Endothelial cell of umbilical vein (primary cell): ENCODE measurements around the gene CEP128. TPM values are rescaled to one million over a fixed set of nuclear protein-coding genes. Genes with fewer than 3 reads are reported as not detected.

Experiments
- BruUV-seq: library from RNA; stranded (reverse); fragments of 400-500 nt; replicated peaks from 2 replicates; lab custom pipeline; 2021; lab: Mats Ljungman, UMichigan
- CTCF ChIA-PET: fragments of 300-600, 350-600 bp; sonication (Branson Sonifier 250); formaldehyde crosslinking; loops from one replicate; lab custom pipeline; 2021; ENCODE audit warnings: antibody characterized with exemption, inconsistent platforms; lab: Charles Lee
- POLR2A ChIA-PET: fragments of 300-600, 350-600 bp; sonication (Branson Sonifier 250); formaldehyde crosslinking; loops from one replicate; lab custom pipeline; 2021; ENCODE audit warnings: antibody characterized with exemption, inconsistent platforms; lab: Charles Lee
- DNase-seq: peaks from one replicate; pipeline ENCODE4 v3.0.0-alpha.2; 2011; ENCODE audit warnings: low read depth, low spot score
- FAIRE-seq: peaks from 2 replicates; lab custom pipeline; 2011; peaks lifted over from hg19 to GRCh38; lab: Jason Lieb, UNC
- H2AFZ ChIP-seq: 2 replicates; pipeline ENCODE4 v1.6.0; 2012; ENCODE audit warnings: low read depth, low read length, control low read depth, inconsistent platforms
- H3K27ac ChIP-seq: 2 replicates; pipeline ENCODE4 v1.5.1; 2011; ENCODE audit warnings: low read depth, mild to moderate bottlenecking, control low read depth, low read length, moderate library complexity; ENCODE audit not compliant: insufficient read depth
- H3K27me3 ChIP-seq, 2 experiments: 2 replicates each; pipeline versions ENCODE4 v1.6.0 to v1.6.1; 2011; ENCODE audit warnings: low read length in 2 of 2, mixed read lengths in 1 of 2; ENCODE audit not compliant: control insufficient read depth in 2 of 2, insufficient read depth in 2 of 2
- H3K36me3 ChIP-seq, 2 experiments: 2 replicates in 1 of 2; 3 replicates in 1 of 2; pipeline ENCODE4 v1.5.1; 2011; ENCODE audit warnings: low read length in 2 of 2, mild to moderate bottlenecking in 1 of 2, moderate library complexity in 1 of 2; ENCODE audit not compliant: control insufficient read depth in 2 of 2, insufficient read depth in 2 of 2; ENCODE audit errors: extremely low read depth in 1 of 2
- H3K4me1 ChIP-seq: 3 replicates; pipeline ENCODE4 v1.5.1; 2011; ENCODE audit warnings: mild to moderate bottlenecking, low read length; ENCODE audit not compliant: control insufficient read depth, insufficient read depth; ENCODE audit errors: extremely low read depth
- H3K4me2 ChIP-seq: 2 replicates; pipeline ENCODE4 v1.6.1; 2011; ENCODE audit warnings: low read length, control low read depth, mixed read lengths; ENCODE audit not compliant: insufficient read depth
- H3K4me3 ChIP-seq, 3 experiments: fragments of 200-600 bp in 1 of 3; sonication (generic), shearing (Covaris generic) in 1 of 3; replicated peaks in 1 of 3; 2 replicates each; pipeline ENCODE4 v1.5.1; 2011 to 2016; ENCODE audit warnings: control low read depth in 3 of 3, low read length in 3 of 3, mild to moderate bottlenecking in 2 of 3, inconsistent platforms in 1 of 3, low read depth in 1 of 3, moderate library complexity in 1 of 3; ENCODE audit not compliant: insufficient read depth in 1 of 3
- H3K79me2 ChIP-seq: 2 replicates; pipeline ENCODE4 v1.6.0; 2012; ENCODE audit warnings: low read length, inconsistent platforms; ENCODE audit not compliant: control insufficient read depth, insufficient read depth
- H3K9ac ChIP-seq: replicated peaks from 2 replicates; pipeline ENCODE3; 2011; ENCODE audit warnings: low read length, control low read depth; ENCODE audit not compliant: insufficient read depth; ENCODE audit errors: extremely low read depth
- H3K9me1 ChIP-seq: replicated peaks from 3 replicates; pipeline ENCODE4 v1.6.0; 2011; ENCODE audit warnings: mild to moderate bottlenecking, low read length; ENCODE audit not compliant: control insufficient read depth, insufficient read depth; ENCODE audit errors: extremely low read depth
- H3K9me3 ChIP-seq: replicated peaks from 2 replicates; pipeline ENCODE4 v1.5.1; 2012; ENCODE audit warnings: low read length, inconsistent platforms; ENCODE audit not compliant: control insufficient read depth, insufficient read depth
- H4K20me1 ChIP-seq: replicated peaks from 2 replicates; pipeline ENCODE3; 2011; ENCODE audit warnings: mild to moderate bottlenecking, low read length; ENCODE audit not compliant: control insufficient read depth, insufficient read depth; ENCODE audit errors: extremely low read depth
- CTCF ChIP-seq, 2 donors: IDR thresholded peaks; 1 replicate in 1 of 2; 2 replicates in 1 of 2; pipeline ENCODE4 v1.5.1; 2011; ENCODE audit warnings: low read length in 2 of 2, mild to moderate bottlenecking in 2 of 2, moderate library complexity in 2 of 2, control low read depth in 1 of 2, inconsistent platforms in 1 of 2, low read depth in 1 of 2; ENCODE audit not compliant: insufficient read depth in 1 of 2; ENCODE audit errors: extremely low read depth in 1 of 2
- EZH2 ChIP-seq: IDR thresholded peaks from 2 replicates; pipeline ENCODE4 v1.6.1; 2012; ENCODE audit warnings: borderline replicate concordance, low read depth, mild to moderate bottlenecking, moderate library complexity, low read length, inconsistent platforms; ENCODE audit not compliant: severe bottlenecking
- FOS ChIP-seq: IDR thresholded peaks from 2 replicates; pipeline ENCODE4 v1.6.1; 2011; ENCODE audit warnings: mild to moderate bottlenecking, low read length, moderate library complexity, borderline replicate concordance; ENCODE audit not compliant: insufficient read depth
- GATA2 ChIP-seq: IDR thresholded peaks from 2 replicates; pipeline ENCODE4 v1.7.0; 2011; ENCODE audit warnings: low read depth, mild to moderate bottlenecking, moderate library complexity, mixed read lengths, low read length; ENCODE audit not compliant: insufficient read length, insufficient read depth
- JUN ChIP-seq: IDR thresholded peaks from 2 replicates; pipeline ENCODE4 v1.6.1; 2011; ENCODE audit warnings: borderline replicate concordance, low read depth; ENCODE audit not compliant: insufficient read length, insufficient read depth
- MAX ChIP-seq: IDR thresholded peaks from 2 replicates; pipeline ENCODE4 v1.6.1; 2011; ENCODE audit not compliant: insufficient read depth, insufficient read length
- MYC ChIP-seq: IDR thresholded peaks from one replicate; pipeline ENCODE4 v1.6.1; 2011; ENCODE audit warnings: mild to moderate bottlenecking, low read depth, low read length
- POLR2A ChIP-seq: IDR thresholded peaks from 2 replicates; pipeline ENCODE4 v1.6.1; 2012; ENCODE audit warnings: low read depth, mild to moderate bottlenecking, control low read depth, low read length
- POLR2AphosphoS5 ChIP-seq: IDR thresholded peaks from 2 replicates; pipeline ENCODE4 v1.6.1; 2012; ENCODE audit warnings: low read depth, mild to moderate bottlenecking, control low read depth, low read length, moderate library complexity; ENCODE audit not compliant: insufficient read depth
- dilution Hi-C: fragments of 300-500 bp; cut with MboI; formaldehyde crosslinking; loops from one replicate; pipeline ENCODE4 v1.15.0; 2019; ENCODE audit warnings: low sequenced_read_pairs; ENCODE audit not compliant: extremely low pct_ligation_motif_present
- intact Hi-C: fragments of 100-400 bp; cut with micrococcal nuclease; formaldehyde crosslinking; loops from one replicate; pipeline ENCODE4 v1.10.0; 2022
- polyA plus RNA-seq, 4 experiments: library from polyadenylated mRNA; depleted of rRNA in 3 of 4; stranded (reverse) in 3 of 4; unstranded in 1 of 4; fragments of >200 nt; gene quantifications; 2 replicates each; pipeline versions ENCODE4 v1.2.1 to v1.2.3, GENCODE V29; 2011 to 2012; ENCODE audit warnings: missing spikeins in 1 of 4
- total RNA-seq: library from RNA; stranded (reverse); gene quantifications from 2 replicates; pipeline ENCODE4 v1.2.3, GENCODE V29; 2021

CEP128 gene
- total and polyA plus RNA-seq, 2 donors (not counting 3 experiments of a cell fraction or from before 2014, with no cell fraction given), result 0.91 to 23.7 TPM

GRCh38 chr14:80605536-80605935, 336.0 kb downstream of the CEP128 start:
- Histone ChIP-seq H3K27me3 (no peaks in the 10 kb centered on the region), H2AFZ (no peak overlapping the region), H3K4me2 (no peak overlapping the region), H3K4me1 (no peaks in the 10 kb centered on the region), H3K79me2 (no peaks in the 10 kb centered on the region), H3K4me3 (no peak overlapping the region), H3K9me3 (no peaks in the 10 kb centered on the region), H3K36me3 (no peaks in the 10 kb centered on the region), H4K20me1 (no peaks in the 10 kb centered on the region), H3K9me1 (peaks cover 2% of the 10 kb centered on the region), H3K9ac (no peak overlapping the region), H3K27ac (no peak overlapping the region)
- no TSS peak for BruUV-seq
- intact Hi-C loops, result no loop called here
- FAIRE-seq (no peak), DNase-seq (no peak)
- TF ChIP-seq EZH2 (no peak), CTCF (IDR thresholded peaks at IDR 0.05; ENCODE audit: extremely low read depth in 1 of 2, insufficient read depth in 1 of 2, low read depth in 1 of 2, low read length in 2 of 2) (no peak), GATA2 (no peak), POLR2A (no peak), JUN (no peak), MAX (no peak), MYC (no peak), FOS (no peak), POLR2AphosphoS5 (no peak)
- dilution Hi-C loops, result no loop called here
- POLR2A ChIA-PET, result no interaction called here
- CTCF ChIA-PET, result interaction anchor here (1.0 kb wide), 1 partner anchor 19 kb away, joined by 3 read pairs; no protein-coding TSS in a partner anchor
